Thyroid gland (tissue), 4 donors: Measurements from ENCODE around the gene ATM.

Experiments
- POLR2A ChIP-seq, 2 donors: fragments of 450-650 bp; IDR thresholded peaks; one replicate each; pipeline ENCODE4 v1.6.1; 2017; ENCODE audit warnings: antibody characterized with exemption in 2 of 2, mild to moderate bottlenecking in 2 of 2, moderate library complexity in 1 of 2
- TF ChIP-seq, protein P1 (sequence below), 6 experiments: fragments of 200-600 bp in 3 of 6; fragments of 450-650 bp in 3 of 6; sonication (generic) in 3 of 6; IDR thresholded peaks; one replicate each; pipeline ENCODE4 v1.5.1; 2016 to 2019; ENCODE audit warnings: antibody characterized with exemption in 6 of 6, mild to moderate bottlenecking in 2 of 6, inconsistent platforms in 1 of 6, moderate library complexity in 1 of 6

DNA sequence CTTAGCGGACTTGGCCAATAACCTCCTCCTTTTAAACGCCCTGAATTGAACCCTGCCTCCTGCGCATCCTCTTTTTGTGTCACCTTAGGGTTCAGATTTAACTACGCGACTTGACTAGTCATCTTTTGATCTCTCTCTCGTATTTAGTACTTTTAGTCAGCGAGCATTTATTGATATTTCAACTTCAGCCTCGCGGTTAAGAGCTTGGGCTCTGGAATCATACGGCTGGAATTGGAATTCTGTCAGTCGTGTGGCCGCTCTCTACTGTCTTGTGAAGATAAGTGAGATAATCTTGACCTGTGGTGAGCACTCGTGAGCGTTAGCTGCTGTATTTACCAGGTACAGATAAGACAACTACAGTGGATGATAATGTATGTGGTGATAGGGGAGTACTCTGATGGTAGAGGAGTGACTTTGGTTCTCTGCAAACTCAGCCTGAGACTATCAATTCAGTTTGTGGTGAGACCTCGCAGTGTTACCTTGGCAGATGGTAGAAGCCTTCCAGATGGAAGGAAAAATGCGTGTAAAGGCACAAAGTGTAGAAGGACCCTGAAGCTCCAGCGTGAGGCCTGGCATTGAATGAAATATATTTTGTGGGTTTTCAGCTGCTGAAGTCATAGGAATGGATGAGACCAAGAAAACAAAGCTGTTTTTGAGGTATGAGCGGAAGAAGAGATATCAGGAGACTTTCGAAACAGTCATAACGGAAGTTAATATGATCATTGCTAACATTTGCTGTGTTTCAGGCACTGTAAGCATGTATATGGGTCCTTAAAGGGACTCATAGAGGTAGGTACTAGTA is 682 bp downstream of the ATM start:
- TF ChIP-seq, protein P1, sequence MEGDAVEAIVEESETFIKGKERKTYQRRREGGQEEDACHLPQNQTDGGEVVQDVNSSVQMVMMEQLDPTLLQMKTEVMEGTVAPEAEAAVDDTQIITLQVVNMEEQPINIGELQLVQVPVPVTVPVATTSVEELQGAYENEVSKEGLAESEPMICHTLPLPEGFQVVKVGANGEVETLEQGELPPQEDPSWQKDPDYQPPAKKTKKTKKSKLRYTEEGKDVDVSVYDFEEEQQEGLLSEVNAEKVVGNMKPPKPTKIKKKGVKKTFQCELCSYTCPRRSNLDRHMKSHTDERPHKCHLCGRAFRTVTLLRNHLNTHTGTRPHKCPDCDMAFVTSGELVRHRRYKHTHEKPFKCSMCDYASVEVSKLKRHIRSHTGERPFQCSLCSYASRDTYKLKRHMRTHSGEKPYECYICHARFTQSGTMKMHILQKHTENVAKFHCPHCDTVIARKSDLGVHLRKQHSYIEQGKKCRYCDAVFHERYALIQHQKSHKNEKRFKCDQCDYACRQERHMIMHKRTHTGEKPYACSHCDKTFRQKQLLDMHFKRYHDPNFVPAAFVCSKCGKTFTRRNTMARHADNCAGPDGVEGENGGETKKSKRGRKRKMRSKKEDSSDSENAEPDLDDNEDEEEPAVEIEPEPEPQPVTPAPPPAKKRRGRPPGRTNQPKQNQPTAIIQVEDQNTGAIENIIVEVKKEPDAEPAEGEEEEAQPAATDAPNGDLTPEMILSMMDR (IDR thresholded peaks at IDR 0.05), result no peak
- TF ChIP-seq POLR2A (IDR thresholded peaks at IDR 0.05), result no peak
